ENCODE data around the gene SEMA4C.

The SEMA4C gene

GRCh38 chr2:96839875-96840850, 29.7 kb downstream of the SEMA4C start:
- DNase-seq = no peak

DNA sequence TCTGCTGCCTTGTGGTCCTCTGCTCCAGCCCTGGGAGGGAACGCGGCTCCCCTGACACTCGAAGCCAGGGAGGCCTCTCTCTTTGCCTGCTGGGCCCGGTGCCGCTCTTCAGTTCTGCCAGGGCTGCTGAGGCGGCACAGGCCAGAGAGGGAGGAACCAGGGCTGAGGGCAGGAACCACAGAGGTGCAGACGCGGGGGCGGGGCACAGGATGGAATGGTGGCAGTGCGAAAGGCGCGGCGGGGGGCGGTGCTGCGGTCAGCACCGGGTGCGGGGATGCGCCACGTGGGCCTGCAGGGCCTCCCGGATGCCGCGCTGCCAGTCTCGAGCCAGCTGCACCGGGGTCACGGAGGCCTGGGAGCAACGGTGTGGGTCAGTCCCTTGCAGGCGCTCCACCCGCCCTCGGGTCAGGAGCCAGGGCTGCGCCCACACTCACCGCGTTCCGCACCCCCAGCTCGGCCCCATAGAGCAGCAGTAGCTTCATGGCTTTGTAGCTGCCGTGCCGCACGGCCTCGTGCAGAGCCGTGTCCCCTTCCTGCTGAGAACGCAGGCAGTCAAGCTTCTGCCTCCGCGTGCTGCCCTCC, 30.5 kb downstream of the SEMA4C start:
- no peak for DNase-seq

- no peak for DNase-seq
Measured at GRCh38 chr2:96838345-96839292, 31.3 kb downstream of the SEMA4C start.

GRCh38 chr2:96837575-96837974, 32.3 kb downstream of the SEMA4C start:
- no peak for DNase-seq

DNA sequence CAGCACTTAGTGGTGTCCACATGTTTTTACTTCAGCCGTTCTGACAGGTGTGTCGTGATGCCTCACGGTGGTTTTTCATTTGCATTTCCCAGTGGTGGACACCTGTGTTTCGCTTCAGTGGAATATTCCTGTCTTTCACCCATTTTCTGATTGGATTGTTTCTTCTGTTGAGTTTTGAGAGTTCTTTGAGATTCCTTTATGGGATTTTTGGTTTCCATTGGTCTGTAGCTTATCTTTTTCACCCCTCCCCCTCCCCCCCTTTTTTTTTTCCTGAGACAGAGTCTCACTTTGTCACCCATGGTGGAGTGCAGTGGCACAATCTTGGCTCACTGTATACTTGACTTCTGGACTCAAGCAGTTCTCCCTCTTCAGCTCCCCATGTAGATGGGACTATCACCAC, 34.0 kb downstream of the SEMA4C start:
- no peak for DNase-seq

GRCh38 chr2:96832754-96833507, 36.9 kb downstream of the SEMA4C start:
- DNase-seq = peak; percentile 90

DNA sequence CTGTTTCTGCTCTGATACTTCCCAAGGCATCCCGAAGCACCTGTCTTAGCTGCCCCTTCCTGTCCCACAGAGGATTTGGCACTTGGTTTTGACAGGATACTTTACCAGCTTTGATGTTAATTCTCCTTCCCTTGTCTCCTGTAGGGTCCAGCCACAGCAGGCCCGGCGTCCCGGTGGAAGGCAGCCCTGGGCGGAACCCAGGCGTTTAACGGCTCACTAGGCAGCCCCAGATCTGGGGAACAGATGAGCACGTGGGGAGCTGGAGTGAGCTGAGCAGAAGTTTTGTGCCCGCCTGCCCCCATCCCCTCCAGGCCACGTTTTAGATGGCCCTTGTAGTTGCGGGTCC, 37.5 kb downstream of the SEMA4C start:
- no peak for DNase-seq

GRCh38 chr2:96831679-96832078, 38.2 kb downstream of the SEMA4C start:
- no peak for DNase-seq

DNA sequence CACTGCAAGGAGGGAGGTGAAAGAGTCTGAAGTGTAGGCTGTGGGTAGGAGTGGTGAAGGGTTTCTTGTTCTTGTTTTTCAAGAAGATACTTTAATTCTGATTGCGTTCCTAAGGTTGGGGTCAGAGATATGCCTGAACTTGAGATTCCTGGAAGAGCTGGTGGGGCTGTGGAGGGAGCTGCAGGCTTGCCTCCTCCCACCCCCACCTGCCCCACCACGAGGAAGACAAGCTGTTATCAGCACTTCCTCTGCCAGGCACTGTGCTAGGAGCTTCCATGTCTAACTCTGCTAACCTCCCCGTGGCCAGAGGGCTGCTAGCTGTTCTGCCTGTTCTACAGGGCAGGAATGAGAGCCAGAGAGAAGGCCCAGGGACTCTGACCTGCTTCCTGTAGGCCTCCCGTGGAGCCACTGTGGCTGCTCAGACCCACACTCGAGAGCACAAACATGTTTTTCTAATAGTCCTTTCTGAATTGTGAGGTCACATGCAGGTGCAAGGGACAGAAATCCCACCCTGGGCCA, 39.8 kb downstream of the SEMA4C start:
- no peak for DNase-seq

DNA sequence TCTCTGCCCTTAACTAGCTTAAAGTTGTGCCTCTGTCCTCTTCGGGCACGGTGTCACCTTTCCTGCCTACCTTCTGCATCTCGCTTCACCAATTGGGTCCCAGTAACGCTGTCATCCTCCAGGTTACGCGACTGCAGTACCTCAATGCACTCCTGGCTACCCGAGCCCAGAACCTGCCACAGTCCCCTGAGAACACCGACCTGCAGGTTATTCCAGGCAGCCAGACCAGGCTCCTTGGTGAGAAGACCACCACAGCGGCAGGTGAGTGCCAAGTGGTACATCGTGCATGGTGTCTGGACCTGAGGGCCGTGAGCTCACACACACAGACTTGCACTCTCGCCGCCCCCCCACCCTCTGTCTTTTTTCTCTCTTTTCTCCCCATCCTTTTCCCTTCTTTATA, 41.0 kb downstream of the SEMA4C start:
- DNase-seq = no peak

DNA sequence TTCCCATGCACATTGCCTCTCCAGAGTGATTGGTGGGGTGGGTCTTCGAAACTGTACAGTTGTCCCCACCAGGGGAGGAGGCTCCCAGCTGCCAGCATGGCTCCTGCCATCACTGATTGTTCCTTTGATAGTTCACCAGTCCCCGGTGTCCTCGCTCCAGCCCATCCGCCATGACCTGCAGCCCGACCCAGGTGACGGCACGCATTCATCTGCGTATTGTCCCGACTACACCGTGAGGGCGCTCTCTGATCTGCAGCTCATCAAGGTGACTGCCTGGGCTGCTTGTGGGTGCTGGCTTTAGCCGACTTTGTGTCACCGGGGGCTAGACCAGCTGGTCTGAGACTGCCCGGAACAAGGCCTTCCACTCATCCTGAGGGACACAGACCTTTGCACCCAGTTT, 41.4 kb downstream of the SEMA4C start:
- no peak for DNase-seq

DNA sequence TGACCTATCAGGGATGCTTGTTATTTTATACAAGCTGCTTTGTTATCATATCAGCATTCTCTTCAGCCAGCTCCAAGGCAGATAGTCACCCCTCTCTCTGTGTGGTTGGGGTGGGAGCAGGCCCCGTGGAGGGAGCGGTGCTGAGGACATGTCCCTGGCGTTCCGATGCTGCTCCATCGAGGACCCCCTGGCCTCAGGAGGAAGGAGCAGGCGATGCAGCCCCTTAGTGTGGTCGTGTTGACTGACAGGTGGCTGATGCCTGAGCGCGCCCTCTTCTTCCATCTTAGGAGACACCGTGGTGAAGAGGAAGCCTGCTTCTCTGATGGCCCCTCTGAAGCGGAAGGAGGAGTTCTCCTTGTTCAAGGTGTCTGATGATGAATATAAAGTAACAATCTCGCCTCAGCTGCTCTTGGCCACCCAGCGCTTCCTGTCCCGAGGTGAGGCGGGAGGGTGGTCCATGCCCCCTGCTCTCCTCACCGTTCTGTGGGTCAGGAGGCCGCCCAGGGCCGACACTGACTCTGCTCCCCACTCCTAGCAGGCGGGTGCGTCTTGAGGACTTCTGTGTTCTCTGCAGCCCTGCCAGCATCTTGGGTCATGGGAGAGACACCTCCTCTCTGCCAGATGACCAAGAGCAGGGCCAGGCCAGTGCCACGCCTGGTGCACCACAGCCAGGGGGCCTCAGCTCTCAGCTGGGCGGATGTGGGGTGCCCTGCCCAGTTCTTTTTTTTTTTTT, 43.2 kb downstream of the SEMA4C start:
- no peak for DNase-seq

- DNase-seq = no peak
Measured at GRCh38 chr2:96825057-96825456, 44.8 kb downstream of the SEMA4C start.

DNA sequence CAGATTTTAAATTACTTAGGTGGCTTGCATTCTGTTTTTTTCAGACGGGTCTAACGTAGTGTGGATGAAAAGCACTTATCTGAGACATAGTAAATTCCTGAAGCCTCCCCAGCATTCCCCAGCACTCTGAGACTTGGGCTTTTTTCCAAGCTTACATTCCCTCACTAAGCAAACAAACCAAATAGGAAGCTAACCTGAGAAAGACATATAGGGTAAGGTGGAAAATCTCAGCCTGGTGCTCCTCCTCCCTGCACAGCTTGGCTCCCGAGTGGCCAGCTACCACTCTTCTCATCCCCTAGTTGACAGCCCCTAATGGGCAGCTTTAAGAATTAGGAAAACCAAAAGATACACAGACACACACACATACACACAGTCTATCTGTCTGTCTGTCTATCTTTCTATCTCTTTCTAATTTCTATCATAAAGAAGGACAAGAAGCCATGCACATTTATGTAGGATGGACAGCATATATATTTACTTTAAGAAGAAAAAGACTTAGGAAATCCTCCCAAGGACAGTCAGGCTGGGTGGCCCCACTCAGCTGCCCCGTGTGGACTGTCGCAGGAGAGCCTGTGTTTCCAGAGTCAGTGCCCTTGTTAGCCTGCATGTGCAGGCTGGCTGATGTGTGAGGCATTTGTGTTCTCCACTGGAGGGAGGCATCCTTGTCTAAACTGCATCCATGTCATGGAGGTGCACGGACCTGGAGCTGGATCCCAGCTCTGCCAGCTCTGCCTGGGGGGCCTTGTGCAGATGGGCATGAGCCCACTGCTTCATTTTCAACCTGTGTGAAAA, 45.6 kb downstream of the SEMA4C start:
- no peak for DNase-seq

GRCh38 chr2:96823198-96823597, 46.7 kb downstream of the SEMA4C start:
- no peak for DNase-seq

DNA sequence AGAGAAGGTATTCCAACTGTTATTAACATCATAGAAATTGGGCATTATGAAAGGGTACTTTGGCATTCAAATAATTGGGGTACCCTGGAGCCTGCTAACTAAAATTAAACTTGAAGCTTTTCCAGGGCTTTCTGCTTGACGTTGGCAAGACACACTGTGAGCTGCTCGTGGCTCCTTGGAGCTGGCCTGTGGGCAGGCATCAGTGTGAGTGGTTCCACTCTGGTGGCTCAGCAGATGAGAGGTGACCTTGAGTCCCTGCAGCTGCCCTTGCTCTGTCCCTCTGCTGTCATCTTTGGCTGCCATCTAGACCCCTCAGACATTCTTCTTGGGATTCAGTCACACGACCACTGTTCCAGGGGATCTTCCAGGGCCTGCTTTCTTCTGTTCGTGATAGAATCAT, 47.1 kb downstream of the SEMA4C start:
- DNase-seq = no peak

DNA sequence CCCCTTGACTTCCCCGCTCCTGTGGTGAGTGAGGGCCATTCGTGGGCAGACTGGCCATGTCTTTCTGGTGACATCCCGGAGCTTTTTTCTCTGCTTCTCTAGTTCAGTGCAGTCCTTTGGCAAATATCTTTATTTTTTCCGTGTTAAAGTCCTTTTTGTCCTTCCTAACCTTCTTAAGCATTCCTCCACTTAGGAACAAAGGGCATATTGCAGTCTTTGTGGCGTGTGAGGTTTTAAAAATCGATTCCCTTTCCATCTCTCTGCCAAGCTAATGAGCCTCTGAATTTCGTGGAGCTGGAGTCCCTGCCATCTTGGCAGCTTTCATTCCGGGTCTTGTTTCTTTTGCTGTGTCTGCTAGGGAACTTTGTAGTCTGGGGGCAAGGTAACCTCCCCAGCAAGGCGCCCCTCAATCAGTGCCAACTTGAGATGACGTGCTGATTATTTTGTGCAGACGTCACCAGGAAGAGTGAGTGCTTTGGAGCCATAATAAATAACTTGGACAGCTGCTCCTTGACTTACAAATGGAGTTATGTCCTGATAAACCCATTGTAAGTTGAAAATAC, 48.7 kb downstream of the SEMA4C start:
- DNase-seq = no peak

DNA sequence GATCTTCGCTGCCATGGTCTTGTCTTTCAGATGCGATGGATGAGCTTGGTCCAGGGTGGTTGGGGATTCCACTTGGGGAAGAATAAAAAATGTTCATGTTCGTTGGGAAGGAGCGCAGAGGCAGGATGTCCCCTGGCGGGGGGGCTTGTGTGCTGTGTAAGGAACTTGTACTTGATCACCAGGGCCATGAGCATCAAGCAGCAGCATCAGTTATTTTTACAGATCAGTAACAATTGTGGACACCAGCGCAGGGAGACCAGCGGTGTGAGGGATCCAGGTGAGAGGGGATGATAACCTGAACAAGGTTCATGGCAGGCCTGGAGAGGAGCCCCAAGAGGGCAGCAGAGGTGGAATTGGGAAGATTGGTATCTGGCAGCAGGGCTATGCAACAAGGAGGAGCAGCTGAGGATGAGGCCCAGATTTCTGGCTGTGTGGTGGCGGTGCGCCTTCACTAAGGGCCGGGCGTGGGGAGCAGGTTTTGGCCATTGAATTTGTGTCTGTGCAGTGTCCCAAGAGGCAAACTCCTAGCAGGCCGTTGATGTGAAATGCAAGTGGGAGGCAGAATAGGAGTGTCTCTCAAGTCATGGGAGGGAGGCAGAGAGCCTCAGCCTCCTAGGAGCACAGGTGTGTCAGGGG, 49.9 kb downstream of the SEMA4C start:
- no peak for DNase-seq

DNA sequence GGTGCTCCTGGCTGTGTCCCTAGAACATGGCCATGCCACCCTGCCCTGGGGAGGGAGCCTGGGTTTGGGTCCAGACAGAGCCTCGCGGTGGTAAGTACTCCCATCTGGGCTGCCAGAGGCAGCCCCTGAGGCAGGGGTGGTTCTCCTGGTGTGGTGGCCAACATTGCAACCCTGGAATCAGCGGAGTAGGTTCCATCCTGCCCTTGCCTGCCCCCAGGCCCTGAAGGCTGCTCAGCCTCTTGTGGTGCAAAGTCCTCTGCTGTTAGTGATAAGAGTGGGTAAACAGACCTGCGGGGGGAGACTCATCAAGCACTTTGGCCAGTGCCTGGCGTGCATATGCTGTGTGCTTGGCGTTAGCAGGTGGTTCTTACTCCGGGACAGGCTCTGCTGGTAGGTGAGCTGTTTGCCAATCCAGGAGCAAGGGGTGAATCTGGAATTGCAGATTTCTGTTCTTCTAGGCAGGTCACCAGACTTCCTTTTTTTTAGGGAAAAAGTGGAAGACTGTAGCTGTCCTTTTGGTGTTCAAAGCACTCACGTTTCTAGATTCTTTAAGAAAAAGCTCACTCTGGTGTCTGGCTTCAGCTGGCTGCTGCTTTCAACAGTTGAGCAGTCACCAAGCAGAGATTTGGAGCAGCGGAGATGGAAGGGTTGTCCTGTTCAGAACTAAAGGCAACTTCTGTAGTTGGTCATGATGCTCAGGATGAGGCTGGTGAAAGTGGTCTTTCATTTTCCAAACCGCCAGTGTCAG, 50.6 kb downstream of the SEMA4C start:
- peak; percentile 30 for DNase-seq
